GM21447 (cell line): ENCODE data around the gene GRIK4.

Source experiments
- ATAC-seq: cut with Tn5 transposase; IDR thresholded peaks from one replicate; pipeline ENCODE4 v1.9.1; 2021; ENCODE audit not compliant: unreplicated experiment

GRIK4 gene

DNA sequence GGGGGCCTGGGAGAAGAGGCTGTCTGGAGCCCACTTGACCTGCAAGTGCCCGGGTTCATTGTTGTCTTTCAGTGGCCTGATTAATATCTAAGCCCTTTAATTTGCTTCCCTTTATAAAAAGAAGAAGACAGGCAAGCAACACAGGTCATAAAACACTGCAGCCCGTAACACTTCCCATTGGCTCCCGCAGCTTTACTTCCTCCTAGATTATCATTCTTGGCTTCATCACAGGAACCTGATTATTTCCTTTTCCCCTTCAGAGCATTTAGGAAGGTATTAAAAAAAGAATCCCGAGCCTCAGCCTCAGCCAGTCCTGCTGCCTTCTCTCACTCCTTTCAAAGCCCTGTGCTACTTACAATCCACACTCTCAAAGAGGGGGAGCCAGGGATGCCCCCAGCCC is 183.2 kb downstream of the GRIK4 start:
- ATAC-seq, result no peak

DNA sequence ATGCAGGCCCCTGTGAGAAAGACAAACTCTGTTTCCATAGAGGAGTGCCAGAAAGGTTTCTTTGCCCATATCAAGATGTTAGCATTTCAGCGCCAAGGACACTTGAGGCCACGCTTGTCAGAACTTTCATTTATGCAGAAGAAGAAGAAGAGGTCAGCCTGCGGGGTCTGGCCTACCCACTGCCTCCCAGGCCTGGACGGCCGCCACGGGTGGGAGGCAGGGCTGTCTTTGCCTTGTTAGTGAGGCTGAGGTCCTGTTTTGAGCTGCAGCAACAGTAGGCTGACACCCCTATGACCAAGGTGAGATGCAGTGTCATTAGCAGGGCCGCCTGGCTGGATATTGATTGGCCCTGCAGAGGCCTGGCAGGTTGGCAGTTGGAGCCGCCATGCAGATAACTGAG is 183.9 kb downstream of the GRIK4 start:
- ATAC-seq, result no peak

DNA sequence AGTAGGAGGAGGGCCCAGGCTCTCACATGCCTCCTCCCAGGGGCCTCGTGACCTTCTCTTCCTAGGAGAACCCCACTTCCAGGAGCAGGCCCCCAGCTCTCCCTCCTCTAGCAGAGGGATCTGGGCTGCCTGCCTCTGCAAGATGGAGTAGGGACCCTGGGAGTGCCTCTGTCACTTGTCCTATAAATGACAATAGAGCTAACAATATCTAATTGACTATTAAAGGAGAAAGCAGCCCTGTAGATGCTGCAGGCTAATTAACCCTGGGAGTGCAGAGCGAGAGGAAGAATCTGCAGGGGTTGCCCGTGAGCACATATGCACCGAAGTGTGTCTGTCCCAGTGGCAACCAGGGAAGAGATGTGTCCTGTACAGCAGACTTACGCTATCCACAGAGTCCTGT is 184.4 kb downstream of the GRIK4 start:
- no peak for ATAC-seq

DNA sequence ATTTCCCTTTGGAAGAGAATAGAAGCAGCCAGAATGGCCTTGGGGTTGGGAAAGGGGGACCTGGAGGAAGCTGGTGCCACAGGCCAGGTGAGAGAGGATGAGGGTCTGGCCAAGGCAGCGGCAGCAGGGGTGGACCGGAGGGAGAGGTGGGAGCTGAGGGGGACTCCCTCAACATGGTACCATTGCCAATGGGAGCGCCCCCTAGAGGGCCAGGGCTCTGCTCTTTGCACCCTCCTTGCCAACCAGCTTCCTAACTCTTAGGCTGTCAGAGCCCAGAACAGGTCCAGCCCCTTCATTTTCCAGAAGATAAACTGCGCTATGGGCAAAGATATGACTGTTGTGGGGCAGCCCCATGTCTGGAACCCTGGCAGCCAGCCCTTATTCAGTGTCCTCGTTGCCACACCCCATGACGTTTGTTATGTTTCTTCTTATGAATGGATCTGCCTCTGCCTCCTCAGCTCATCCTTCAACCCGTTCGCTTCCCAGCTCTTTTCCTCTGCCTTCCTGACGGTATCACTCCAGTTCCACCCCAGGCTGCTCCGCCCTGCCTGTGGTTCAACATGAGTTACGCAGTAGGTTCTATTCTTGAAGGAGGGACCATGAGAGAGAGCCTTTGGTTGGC is 185.2 kb downstream of the GRIK4 start:
- no peak for ATAC-seq

DNA sequence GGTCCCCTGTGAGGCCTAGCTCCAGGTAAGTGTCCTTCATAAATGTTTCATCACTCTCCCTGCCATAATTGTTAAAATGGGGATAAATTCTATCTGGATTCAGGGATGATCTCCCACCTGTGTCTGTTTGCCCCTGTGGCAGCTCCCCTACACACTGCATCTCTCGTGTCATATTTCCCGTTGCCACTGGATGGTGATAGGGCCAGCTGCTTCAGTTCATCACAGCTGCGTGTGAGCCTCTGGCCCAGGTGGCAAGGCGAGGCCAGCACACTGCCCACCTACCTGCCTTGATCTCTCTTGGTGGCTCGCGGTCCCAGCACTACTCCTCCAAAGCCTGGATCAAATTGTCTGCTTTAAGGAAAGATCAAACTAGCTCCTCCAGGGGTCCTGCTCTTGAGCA is 187.4 kb downstream of the GRIK4 start:
- no peak for ATAC-seq

DNA sequence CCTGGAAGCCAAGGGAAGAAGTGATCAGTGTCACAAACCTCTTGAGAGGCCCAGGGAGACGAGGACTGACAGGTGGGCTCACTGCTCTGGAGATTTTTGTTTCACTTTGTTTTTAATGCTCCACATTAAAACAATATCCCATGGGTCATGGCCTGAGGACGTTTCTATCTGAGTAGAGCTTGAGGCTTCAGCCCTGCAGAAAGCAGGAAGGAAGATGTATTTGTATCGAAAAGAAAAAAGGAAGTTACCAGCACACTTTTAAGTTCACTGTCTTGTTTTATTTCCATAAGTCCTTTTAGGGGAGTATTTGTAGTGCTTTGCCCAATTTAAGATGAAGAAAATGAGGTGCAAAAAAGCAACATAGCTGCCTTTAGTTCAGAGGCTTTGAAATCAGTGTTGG is 191.1 kb downstream of the GRIK4 start:
- peak; percentile 37 for ATAC-seq

DNA sequence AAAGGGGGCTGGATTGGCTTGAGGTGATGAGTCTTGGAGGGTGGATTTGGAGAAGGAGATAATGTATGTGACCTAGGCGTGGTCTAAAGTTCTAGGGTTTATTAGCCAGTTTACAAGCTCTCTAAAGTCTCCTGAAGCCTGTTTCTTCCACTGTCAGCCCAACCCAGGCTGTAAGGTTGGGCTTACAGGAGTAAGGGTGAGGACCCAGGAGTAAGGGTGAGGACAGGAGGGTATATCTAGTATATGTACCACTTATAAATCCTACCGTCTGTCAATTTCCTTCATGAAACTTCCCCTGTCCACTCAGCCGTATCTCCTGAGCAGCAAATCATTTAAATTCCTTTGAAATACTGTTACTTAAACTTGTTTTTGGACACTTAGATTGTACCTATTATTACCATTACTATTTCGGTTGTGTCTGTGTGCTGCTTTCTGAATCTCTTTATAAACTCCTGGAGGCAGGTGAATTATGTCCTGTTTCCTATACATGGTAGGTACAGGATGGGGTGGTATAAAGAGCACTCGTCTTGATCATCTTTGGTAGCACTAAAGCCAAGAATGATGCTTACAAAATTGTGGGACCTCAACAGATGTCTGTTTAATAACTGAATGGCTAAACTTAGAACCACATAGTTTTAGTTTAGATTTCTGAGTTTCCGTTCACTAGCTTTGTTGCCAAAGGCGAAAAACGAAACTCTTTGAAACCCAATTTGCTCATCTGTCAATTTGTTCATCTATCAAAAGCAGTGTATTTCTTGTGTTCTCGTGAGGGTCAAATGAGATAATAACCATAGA is 192.0 kb downstream of the GRIK4 start:
- peak; percentile 84 for ATAC-seq

DNA sequence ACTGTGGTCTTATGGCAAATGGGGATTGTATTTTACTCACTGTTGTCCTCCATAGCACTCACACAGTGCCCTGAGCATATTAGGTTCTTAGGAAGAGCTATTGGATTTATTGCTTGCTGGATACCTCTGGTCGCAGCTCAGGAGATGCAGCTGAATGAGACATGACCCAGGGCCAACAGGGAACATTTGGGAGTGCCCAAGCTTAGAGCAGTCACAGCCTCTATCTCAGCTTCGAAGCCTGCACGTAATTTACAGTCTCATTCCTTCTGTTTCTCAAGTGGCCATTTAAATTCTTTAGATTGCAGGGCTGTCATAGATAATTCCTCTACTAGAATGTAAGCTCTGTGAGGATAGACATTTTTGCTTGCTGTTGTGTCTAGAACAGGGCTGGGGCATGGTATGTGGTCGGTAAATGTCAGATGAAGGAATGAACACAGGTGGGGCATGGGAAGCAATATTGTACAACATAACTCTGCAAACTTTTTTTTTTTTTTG is 192.8 kb downstream of the GRIK4 start:
- ATAC-seq, result peak; percentile 3

DNA sequence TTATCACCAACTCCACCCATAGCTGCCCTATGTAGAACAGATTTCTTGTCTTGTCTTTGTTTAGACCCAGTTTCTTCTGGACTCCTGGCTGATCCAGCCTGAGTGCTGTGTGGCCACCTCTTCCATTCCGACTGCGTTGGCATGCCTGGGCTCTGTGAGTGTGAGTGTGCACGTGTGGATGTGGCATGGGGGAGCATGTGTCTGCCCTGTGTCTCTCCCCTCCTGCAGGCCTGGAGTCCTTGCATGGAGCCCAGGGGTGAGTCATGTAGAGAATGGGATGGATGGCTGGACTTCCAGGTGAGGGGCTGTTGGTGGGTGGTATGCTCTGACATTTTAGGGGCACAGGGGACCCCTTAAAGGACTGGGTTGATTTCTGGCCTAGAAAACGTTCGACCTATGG is 194.7 kb downstream of the GRIK4 start:
- no peak for ATAC-seq

DNA sequence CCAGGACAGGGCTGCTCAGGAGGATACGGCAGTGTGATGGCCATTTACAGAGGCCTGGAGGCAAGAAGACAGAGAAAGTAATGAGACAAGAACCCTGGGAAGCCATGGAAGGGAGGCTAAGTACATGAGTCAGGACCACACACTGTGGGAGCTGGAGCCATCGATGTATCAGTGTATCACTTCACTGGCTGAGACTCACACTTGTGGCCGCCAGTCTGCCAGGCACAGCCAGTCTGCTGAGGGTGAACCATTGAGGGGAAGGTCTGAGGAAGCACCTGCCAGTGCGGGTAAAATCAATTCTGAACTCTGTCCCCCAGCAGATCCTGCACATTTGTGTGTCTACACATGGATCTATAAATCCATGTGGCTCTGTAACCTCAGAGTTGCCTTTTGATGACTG is 195.6 kb downstream of the GRIK4 start:
- ATAC-seq, result no peak

DNA sequence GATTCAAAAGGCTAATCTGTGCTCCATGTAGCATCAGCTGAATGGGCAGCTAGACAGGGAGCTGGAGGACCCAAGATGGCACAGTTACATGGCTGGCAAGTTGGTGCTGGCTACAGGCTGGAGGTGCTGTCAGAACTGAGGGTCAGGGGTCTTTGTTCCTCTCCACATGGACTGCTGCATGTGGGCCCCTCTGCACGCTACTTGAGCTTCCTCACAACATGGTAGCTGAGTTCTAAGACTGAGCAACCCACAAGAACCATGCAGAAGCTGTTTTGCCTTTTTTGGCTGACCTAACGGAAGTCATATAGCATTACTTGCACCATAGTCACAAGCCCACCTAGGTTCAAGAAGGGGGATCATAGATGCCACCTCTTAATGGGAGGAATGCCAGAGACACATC is 196.1 kb downstream of the GRIK4 start:
- ATAC-seq, result no peak

DNA sequence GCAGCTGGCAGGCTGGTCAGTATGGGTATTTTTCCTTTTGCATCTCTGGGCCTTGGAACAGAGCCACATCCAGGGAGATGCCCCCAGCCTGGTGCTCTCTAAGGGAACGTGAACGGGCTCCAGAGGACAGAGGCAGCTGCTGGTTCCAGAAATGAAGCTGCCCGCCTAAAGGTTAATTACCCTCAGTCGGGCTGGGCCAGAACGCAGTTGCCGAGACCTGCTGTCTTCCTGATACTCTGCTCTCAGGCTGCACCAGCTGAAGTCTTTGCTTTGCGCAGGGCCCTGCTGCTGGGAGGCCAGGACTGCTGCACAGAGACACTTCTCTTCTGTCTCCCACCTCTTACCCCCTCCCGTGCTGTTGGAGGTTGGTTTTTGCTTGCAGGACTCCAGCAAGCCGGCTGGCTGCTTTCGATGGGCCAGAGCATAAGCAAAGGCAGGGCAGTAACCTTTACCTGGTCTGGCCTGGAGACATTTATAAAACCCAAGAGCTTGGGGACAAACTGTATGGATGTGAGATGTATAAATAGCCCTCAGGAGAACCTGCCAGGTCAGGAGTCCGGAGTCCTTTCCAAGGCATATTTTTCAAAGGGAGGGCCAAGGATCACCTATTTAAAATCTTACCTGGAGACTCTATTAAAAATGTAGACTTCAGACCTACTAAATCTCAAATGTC is 197.1 kb downstream of the GRIK4 start:
- no peak for ATAC-seq

DNA sequence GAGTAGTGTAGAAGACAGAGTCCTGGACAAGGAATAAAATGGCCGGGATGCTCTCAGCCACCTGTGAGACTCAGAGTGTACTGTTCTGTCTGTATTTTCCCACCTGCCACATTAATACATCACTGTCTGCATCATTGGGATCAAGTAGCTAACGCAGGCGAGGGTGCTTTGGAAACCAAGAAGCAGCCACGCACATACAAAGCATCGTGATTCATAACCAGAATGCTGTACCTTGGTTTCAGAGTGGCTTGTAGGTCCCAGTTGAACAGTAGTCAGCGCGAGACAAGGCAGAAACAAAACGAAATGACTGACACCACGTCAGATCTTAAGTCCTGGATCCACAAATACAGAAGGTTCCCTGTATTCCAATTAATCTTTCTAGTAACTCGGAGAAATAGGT is 198.3 kb downstream of the GRIK4 start:
- peak; percentile 88 for ATAC-seq

DNA sequence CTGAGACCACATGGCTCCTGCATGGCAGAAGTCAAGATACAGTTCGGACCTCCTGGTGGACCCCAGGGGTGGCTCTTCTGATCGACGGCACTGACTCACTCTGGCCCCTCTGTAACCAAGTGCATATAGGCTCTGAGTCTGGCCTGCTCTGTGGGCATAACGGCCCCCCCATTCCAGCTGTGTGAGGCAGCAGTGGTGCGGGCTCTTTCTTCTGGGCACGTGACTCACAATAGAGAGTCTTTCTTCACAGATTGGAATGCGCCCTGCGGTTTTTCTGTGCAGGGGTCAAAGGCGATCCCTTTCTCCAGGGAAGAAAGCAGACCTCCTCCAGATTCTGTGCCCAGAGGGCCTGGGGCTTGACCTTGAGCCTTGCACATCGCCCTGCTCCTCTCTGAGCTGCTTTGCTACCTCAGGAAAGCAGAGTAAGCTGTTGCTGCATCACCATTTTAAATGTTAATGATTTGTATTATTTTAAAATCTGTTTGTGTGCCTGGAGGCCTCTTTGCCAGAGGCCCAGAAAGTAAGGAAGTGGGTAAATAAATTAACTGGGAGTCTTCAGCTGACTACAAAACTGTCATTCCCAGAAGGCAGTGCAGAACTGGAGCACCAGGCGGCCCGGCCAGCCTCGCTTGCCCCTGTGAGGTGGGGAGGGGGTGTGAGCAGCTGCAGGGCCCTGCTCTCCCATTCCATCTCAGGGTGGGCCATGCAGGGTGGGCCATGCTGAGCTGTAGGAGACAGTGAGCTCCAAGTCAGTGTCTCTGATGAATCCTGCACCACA is 199.0 kb downstream of the GRIK4 start:
- ATAC-seq, result peak; percentile 10

DNA sequence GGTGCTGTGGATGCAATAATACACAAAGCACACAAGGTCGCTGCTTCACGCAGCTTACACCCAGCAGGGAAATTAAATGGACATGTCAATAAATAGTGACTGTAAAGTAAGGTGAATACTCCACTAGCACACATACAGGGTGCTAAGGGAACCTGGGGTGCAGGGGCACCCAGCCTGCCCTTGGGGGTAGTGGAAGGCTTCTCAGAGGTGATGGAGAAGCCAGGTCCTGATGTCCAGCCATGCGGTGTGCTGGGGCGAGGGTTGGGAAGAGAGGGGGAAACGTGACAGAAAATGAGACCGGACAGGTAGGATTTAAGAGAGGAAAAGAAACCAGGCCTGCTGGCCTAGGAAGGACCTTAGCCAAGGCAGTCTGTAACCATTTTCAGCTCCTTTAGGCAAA is 200.5 kb downstream of the GRIK4 start:
- no peak for ATAC-seq

DNA sequence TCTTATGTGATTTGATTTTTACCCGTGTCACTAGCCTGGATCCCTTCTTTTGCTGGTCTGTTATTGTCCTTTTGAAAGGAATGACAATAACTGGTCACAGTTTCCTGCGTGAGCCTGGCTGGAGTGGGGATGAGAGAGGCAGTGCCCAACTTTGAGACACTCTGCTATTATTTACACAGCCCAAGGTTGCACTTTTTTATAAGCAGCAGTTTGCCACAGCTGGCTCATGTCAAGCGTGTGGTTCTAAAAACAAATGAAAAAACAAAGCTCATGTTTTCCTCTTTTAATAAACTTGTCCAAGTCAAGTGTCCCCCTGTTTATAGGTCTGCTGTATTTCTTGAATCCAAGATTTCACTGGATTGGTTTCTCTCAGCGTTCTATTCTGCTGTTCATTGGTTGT is 201.3 kb downstream of the GRIK4 start:
- no peak for ATAC-seq

DNA sequence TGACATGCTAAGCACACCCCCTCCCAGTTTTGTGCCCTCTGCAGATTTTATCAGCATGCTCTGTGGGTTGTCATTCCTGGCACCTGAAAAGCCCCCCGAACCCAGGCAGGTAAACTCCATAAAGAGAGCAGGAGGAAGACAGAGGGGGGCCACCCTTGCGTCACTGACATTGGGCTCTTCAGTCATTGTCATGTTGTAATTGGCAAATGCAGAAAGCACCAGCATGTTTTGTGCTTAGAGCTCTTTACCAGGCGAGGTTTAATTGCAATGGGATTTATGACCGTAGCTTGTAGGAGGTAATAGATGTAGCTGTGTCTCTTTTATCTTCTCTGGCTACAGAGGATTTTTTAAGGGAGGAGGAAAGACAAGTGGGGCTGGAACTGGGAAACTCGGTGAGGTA is 201.7 kb downstream of the GRIK4 start:
- ATAC-seq, result no peak

DNA sequence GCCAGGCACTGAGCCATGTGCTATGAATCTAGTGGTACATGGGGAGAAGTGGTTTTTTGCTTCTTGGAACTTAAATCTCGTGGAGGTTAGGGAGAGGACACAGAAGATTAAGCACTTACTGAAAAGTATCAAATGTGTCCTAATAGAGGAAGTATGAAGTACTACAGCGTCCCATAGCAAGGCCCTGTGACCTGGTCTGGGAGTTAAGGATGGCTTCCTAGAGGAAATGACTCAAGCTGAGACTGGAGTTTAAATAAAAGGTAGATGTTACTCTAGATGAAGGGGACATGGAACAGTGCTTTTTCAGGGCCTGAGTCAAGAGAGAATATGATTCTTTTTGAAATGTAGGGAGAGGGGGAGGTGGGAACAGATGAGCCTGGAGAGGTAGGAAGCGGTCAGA is 202.9 kb downstream of the GRIK4 start:
- ATAC-seq, result no peak

DNA sequence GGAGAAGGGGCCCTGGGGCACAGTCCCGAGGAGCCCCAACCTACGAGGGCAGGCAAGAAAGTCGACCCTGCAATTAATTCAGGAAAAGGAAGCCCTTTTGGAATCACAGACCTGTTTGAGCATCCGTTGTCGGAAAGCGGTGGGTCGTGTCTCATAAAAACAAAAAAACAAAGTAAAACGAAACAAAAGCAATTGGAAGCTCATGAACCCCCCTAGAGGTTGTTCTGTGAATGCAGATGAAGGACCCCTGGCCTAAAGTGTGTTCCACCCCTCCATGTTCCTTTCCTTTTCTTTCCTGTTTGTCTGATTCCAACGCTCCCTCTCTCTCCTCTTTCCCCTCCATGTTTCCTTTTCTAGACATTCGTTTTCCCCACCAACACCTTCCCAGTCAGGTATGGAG is 203.7 kb downstream of the GRIK4 start:
- ATAC-seq, result no peak

DNA sequence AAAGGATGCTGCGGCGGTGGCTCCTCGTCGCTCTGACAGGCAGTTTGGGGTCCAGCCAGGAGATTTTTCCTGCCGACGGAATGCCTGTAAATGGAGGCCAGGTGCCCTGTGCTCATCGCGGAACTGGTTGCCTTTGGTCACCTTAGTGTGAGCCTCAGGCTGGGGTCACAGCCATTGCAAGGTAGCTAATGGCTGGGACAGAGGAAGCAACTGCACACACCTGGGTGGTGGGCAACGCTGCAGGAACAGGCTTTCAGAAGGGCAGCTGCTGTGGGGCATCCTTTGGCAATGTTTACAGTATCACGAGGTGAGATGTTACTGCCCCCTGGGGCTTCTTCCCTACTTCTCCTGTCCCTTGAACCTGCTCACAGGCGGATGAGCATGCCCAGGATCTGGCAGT is 205.5 kb downstream of the GRIK4 start:
- no peak for ATAC-seq

DNA sequence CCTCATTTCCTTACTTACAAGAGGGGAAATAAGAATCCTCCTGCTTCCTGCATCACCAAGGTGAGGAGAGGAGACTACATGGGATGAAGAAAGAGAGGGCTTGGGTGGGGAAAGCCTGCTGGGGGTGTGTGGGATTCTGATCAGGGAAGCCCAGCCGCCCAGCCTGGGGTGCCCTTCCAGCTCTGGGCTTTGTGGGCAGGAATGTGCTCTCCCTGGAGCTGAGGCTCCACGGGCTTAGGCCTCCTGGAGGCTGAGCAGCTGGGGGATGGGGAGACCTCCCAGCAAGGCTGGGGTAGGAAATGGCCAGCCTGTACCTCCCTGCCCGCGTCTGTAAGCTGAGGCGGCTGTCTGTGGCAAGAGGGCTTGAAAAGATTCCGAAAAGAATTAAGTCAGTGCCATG is 206.1 kb downstream of the GRIK4 start:
- ATAC-seq, result no peak
